Measurements from ENCODE around the gene SLC25A29.
"Not testable (repeated sequence)": the region's sequence is repeated elsewhere in the genome, so short reads cannot be mapped to it uniquely, and the experiment has no call there.

The SLC25A29 gene

GRCh38 chr14:100330388-100330931, 24.2 kb upstream of the SLC25A29 start:
- no peak for DNase-seq

- DNase-seq, result no peak
Measured at GRCh38 chr14:100330007-100330344, 23.7 kb upstream of the SLC25A29 start.

GRCh38 chr14:100329233-100330006, 23.2 kb upstream of the SLC25A29 start:
- DNase-seq, result no peak

- no peak for DNase-seq
Measured at GRCh38 chr14:100328495-100329163, 22.4 kb upstream of the SLC25A29 start.

- no peak for DNase-seq
Measured at GRCh38 chr14:100327128-100327527, 20.9 kb upstream of the SLC25A29 start.

GRCh38 chr14:100325958-100326357, 19.7 kb upstream of the SLC25A29 start:
- DNase-seq, result no peak

- DNase-seq, result no peak
Measured at GRCh38 chr14:100325231-100325632, 19.0 kb upstream of the SLC25A29 start.

- DNase-seq, result no peak
Measured at GRCh38 chr14:100323942-100324307, 17.7 kb upstream of the SLC25A29 start.

GRCh38 chr14:100323121-100323941, 17.1 kb upstream of the SLC25A29 start, which contains the start of gene SLC25A47:
SLC25A47 (plus strand) TSS chr14:100323339; CDS start chr14:100323415, 76 bp downstream.
- DNase-seq, result no peak

GRCh38 chr14:100322138-100322957, 16.1 kb upstream of the SLC25A29 start:
- no peak for DNase-seq

GRCh38 chr14:100321473-100322137, 15.4 kb upstream of the SLC25A29 start:
- no peak for DNase-seq

- no peak for DNase-seq
Measured at GRCh38 chr14:100320157-100320856, 14.1 kb upstream of the SLC25A29 start.

GRCh38 chr14:100317912-100318808, 11.9 kb upstream of the SLC25A29 start:
- peak in 9 of 14 donors; percentile 14 to 71 (median 44) for DNase-seq

GRCh38 chr14:100317389-100317788, 11.1 kb upstream of the SLC25A29 start:
- DNase-seq, result no peak

- no peak for DNase-seq
Measured at GRCh38 chr14:100314724-100315123, 8.5 kb upstream of the SLC25A29 start.

- DNase-seq, result peak in 1 of 14 donors; percentile 21
Measured at GRCh38 chr14:100313464-100314230, 7.4 kb upstream of the SLC25A29 start.

GRCh38 chr14:100312877-100313400, 6.7 kb upstream of the SLC25A29 start:
- no peak for DNase-seq

GRCh38 chr14:100312110-100312876, 6.0 kb upstream of the SLC25A29 start:
- DNase-seq, result not testable (repeated sequence)

Measured in C1 segment of cervical spinal cord (tissue), 14 donors.